HG02973 (cell line): ENCODE data around the gene PPOX.

Experiments used
- ATAC-seq: cut with Tn5 transposase; IDR thresholded peaks from one replicate; pipeline ENCODE4 v1.9.1; 2021; ENCODE audit warnings: moderate library complexity; ENCODE audit not compliant: unreplicated experiment

Gene PPOX

DNA sequence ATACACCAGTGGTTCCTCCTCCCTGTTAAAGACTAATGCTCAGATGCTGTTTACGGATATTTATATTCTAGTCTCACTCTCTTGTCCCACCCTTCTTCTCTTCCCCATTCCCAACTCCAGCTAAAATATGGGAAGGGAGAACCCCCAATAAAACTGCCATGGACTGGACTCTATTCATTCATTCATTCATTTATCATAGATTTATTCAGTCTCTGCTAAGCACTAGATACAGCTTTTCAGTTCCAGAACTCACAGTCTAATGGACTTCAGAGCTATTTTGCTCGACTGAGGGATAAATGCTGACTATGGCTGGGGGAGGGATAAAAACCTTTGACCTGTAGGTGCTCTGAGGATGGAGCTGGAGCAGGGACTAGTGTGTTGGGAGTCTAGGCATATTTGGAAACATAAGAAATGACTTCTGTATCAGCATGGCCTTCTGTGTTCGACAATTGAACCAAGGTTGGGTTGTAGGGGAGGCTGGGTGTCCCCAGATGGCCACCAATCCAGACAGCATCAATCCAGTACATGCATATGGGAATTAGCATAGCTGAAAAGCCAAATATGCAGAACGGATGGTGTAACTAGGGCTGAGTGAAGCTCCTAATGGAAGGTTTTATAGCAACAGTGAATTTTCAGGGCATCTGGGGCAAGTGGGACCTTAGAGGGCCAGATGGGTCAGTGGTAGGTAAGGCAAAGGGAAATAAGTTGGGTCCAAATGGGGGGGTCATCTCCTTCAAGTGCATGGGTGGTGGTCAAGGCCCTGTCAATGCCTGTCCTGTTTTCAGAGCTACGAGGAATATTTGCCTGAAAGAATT lies 53.1 kb downstream of the PPOX start:
- no peak for ATAC-seq

DNA sequence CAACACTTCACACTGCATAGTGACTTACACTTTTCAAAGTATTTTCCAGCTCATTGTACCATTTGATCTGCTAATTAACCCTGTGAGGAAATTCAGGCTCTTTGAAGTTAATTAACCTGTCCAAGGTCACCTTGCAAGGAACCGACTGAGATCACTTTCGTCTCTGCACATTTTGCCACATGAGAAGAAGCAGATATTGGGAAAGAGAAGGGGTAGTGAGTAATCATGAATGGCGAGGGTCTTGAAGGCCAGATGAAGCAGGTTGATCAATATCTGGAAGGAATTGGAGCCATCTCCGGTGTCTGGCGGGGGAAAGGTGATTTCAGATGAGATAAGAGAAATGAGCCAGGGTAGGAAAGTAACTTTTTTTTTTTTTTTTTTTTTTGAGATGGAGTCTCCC lies 53.8 kb downstream of the PPOX start:
- ATAC-seq: no peak
